HepG2 (cell line): ENCODE results near the gene PWP1. TPM values are rescaled to one million over a fixed set of nuclear protein-coding genes. Genes with fewer than 3 reads are reported as not detected.

Experiments used
- FOSL2 ChIP-seq: sonication (generic); formaldehyde crosslinking; IDR thresholded peaks from 2 replicates; pipeline ENCODE4 v1.4.0; 2020; ENCODE audit warnings: missing genetic modification reagents
- HOXA7 ChIP-seq: sonication (generic); formaldehyde crosslinking; IDR thresholded peaks from 2 replicates; pipeline ENCODE4 v1.8.1; 2022; ENCODE audit warnings: mild to moderate bottlenecking, missing genetic modification reagents, moderate library complexity
- KDM4B ChIP-seq: sonication (generic); formaldehyde crosslinking; IDR thresholded peaks from 2 replicates; pipeline ENCODE4 v1.4.0; 2020; ENCODE audit warnings: missing genetic modification reagents
- NFATC3 ChIP-seq: sonication (generic); formaldehyde crosslinking; IDR thresholded peaks from 2 replicates; pipeline ENCODE4 v1.5.1; 2020; ENCODE audit warnings: mild to moderate bottlenecking, missing genetic modification reagents
- NONO ChIP-seq, 2 experiments: fragments of 450-650 bp in 1 of 2; sonication (generic) in 1 of 2; formaldehyde crosslinking in 1 of 2; IDR thresholded peaks in 1 of 2; conservative IDR thresholded peaks in 1 of 2; 2 replicates each; pipeline versions ENCODE4 v1.6.1 to v1.8.0; 2017 to 2022; ENCODE audit warnings: mild to moderate bottlenecking in 1 of 2, missing genetic modification reagents in 1 of 2, moderate library complexity in 1 of 2
- POLR2AphosphoS2 ChIP-seq: IDR thresholded peaks from 2 replicates; pipeline ENCODE4 v1.6.1; 2011; ENCODE audit warnings: low read depth, low read length, improper control_type of control experiment
- RAD21 ChIP-seq: fragments of 450-650 bp; formaldehyde crosslinking; IDR thresholded peaks from 2 replicates; pipeline ENCODE4 v1.5.0; 2020; ENCODE audit warnings: mild to moderate bottlenecking
- TFE3 ChIP-seq: IDR thresholded peaks from 2 replicates; pipeline ENCODE4 v1.6.1; 2016
- THAP9 ChIP-seq: sonication (generic); formaldehyde crosslinking; IDR thresholded peaks from 2 replicates; pipeline ENCODE4; 2020; ENCODE audit warnings: missing genetic modification reagents, mild to moderate bottlenecking, borderline replicate concordance
- U2AF2 ChIP-seq: fragments of 200-400 bp; formaldehyde crosslinking; IDR thresholded peaks from 2 replicates; pipeline ENCODE4 v1.6.1; 2017; ENCODE audit warnings: low read depth, mild to moderate bottlenecking, low read length
- ZKSCAN8 ChIP-seq: IDR thresholded peaks from 2 replicates; pipeline ENCODE4 v1.6.1; 2016; ENCODE audit warnings: borderline replicate concordance, missing genetic modification reagents, missing compliant biosample characterization
- ZNF839 ChIP-seq: sonication (generic); formaldehyde crosslinking; IDR thresholded peaks from 2 replicates; pipeline ENCODE4 v1.4.0; 2020; ENCODE audit warnings: missing genetic modification reagents, mild to moderate bottlenecking, borderline replicate concordance
- ZSCAN12 ChIP-seq: sonication (generic); formaldehyde crosslinking; IDR thresholded peaks from 2 replicates; pipeline ENCODE4 v1.9.0; 2021; ENCODE audit warnings: mild to moderate bottlenecking, missing genetic modification reagents
- polyA plus RNA-seq, 8 experiments: library from polyadenylated mRNA; depleted of rRNA in 3 of 8; stranded (reverse) in 7 of 8; unstranded in 1 of 8; fragments of >200 nt; fragmentation: Illumina TruSeq in 4 of 8; extraction: Trizol in 4 of 8; gene quantifications; 2 replicates each; pipeline versions ENCODE4 v1.2.1 to v1.2.3, GENCODE V29; 2011 to 2016; ENCODE audit warnings: low read depth in 4 of 8, missing spikeins in 1 of 8, mixed read lengths in 1 of 8; ENCODE audit not compliant: insufficient read depth in 1 of 8
- total RNA-seq, 5 experiments: library from RNA; depleted of rRNA; stranded (reverse); fragments of >200 nt; fragmentation: Illumina TruSeq; extraction: Trizol; gene quantifications; 2 replicates each; pipeline ENCODE4 v1.2.3, GENCODE V29; 2016; ENCODE audit warnings: low read depth in 1 of 5
- TF ChIP-seq, protein P1 (sequence below): sonication (generic); formaldehyde crosslinking; IDR thresholded peaks from 2 replicates; pipeline ENCODE4 v1.4.0; 2020; ENCODE audit warnings: missing genetic modification reagents, borderline replicate concordance
- TF ChIP-seq, protein P2 (sequence below): IDR thresholded peaks from 2 replicates; pipeline ENCODE4 v1.4.0; 2020; ENCODE audit warnings: mild to moderate bottlenecking, missing genetic modification reagents
- TF ChIP-seq, protein P3 (sequence below): sonication (generic); formaldehyde crosslinking; IDR thresholded peaks from 2 replicates; pipeline ENCODE4 v1.8.0; 2022; ENCODE audit warnings: mild to moderate bottlenecking, missing genetic modification reagents, moderate library complexity

Gene PWP1
- total and polyA plus RNA-seq, 2 of the 13 experiments (the other 11 are each of a cell fraction or from before 2014, with no cell fraction given): 65.9 to 70.2 TPM

DNA sequence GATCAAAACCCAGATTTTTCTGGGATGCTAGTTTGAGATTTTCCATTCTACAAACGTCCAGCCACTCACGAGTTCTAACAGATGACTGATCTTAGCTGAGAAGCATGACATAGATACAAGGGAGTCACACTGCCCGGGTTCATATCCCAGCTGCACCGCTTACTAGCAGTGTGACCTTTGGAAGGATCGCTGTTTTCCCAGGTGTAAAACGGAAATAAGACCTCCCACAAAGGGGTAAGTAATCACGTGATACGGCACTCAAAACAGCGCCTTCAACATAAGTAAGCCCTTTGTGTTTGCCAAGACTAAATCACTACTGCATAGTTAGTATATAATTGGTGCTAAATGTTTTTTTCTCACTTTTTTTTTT, 624 bp upstream of the PWP1 start (continued):
- TF ChIP-seq POLR2AphosphoS2 (no peak), ZNF839 (CRISPR knock-in tag) (no peak), ZSCAN12 (CRISPR knock-in tag) (no peak), ZKSCAN8 (CRISPR knock-in tag) (0 out of 2 replicates have a peak, but pooled peaks have one; percentile 36), THAP9 (CRISPR knock-in tag) (no peak), RAD21 (CRISPR knock-in tag) (peak; percentile 16; the same call in 1 of the 2 replicates), KDM4B (CRISPR knock-in tag) (no peak), HOXA7 (CRISPR knock-in tag) (no peak), NONO (IDR thresholded peaks at IDR 0.05) (no peak), NONO (CRISPR knock-in tag; conservative IDR thresholded peaks at IDR 0.05) (0 out of 2 replicates have a peak, but pooled peaks have one; percentile 53), FOSL2 (CRISPR knock-in tag) (no peak), TFE3 (CRISPR knock-in tag) (peak; percentile 63; the same call in 1 of the 2 replicates), U2AF2 (no peak), NFATC3 (CRISPR knock-in tag) (no peak)
- TF ChIP-seq, protein P1, sequence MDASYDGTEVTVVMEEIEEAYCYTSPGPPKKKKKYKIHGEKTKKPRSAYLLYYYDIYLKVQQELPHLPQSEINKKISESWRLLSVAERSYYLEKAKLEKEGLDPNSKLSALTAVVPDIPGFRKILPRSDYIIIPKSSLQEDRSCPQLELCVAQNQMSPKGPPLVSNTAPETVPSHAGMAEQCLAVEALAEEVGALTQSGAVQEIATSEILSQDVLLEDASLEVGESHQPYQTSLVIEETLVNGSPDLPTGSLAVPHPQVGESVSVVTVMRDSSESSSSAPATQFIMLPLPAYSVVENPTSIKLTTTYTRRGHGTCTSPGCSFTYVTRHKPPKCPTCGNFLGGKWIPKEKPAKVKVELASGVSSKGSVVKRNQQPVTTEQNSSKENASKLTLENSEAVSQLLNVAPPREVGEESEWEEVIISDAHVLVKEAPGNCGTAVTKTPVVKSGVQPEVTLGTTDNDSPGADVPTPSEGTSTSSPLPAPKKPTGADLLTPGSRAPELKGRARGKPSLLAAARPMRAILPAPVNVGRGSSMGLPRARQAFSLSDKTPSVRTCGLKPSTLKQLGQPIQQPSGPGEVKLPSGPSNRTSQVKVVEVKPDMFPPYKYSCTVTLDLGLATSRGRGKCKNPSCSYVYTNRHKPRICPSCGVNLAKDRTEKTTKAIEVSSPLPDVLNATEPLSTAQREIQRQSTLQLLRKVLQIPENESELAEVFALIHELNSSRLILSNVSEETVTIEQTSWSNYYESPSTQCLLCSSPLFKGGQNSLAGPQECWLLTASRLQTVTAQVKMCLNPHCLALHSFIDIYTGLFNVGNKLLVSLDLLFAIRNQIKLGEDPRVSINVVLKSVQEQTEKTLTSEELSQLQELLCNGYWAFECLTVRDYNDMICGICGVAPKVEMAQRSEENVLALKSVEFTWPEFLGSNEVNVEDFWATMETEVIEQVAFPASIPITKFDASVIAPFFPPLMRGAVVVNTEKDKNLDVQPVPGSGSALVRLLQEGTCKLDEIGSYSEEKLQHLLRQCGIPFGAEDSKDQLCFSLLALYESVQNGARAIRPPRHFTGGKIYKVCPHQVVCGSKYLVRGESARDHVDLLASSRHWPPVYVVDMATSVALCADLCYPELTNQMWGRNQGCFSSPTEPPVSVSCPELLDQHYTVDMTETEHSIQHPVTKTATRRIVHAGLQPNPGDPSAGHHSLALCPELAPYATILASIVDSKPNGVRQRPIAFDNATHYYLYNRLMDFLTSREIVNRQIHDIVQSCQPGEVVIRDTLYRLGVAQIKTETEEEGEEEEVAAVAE (CRISPR knock-in tag): no peak
- TF ChIP-seq, protein P2, sequence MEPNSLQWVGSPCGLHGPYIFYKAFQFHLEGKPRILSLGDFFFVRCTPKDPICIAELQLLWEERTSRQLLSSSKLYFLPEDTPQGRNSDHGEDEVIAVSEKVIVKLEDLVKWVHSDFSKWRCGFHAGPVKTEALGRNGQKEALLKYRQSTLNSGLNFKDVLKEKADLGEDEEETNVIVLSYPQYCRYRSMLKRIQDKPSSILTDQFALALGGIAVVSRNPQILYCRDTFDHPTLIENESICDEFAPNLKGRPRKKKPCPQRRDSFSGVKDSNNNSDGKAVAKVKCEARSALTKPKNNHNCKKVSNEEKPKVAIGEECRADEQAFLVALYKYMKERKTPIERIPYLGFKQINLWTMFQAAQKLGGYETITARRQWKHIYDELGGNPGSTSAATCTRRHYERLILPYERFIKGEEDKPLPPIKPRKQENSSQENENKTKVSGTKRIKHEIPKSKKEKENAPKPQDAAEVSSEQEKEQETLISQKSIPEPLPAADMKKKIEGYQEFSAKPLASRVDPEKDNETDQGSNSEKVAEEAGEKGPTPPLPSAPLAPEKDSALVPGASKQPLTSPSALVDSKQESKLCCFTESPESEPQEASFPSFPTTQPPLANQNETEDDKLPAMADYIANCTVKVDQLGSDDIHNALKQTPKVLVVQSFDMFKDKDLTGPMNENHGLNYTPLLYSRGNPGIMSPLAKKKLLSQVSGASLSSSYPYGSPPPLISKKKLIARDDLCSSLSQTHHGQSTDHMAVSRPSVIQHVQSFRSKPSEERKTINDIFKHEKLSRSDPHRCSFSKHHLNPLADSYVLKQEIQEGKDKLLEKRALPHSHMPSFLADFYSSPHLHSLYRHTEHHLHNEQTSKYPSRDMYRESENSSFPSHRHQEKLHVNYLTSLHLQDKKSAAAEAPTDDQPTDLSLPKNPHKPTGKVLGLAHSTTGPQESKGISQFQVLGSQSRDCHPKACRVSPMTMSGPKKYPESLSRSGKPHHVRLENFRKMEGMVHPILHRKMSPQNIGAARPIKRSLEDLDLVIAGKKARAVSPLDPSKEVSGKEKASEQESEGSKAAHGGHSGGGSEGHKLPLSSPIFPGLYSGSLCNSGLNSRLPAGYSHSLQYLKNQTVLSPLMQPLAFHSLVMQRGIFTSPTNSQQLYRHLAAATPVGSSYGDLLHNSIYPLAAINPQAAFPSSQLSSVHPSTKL (CRISPR knock-in tag): peak; percentile 36; the same call in 1 of the 2 replicates
- TF ChIP-seq, protein P3, sequence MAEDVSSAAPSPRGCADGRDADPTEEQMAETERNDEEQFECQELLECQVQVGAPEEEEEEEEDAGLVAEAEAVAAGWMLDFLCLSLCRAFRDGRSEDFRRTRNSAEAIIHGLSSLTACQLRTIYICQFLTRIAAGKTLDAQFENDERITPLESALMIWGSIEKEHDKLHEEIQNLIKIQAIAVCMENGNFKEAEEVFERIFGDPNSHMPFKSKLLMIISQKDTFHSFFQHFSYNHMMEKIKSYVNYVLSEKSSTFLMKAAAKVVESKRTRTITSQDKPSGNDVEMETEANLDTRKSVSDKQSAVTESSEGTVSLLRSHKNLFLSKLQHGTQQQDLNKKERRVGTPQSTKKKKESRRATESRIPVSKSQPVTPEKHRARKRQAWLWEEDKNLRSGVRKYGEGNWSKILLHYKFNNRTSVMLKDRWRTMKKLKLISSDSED (CRISPR knock-in tag): no peak
